ENCODE data around the gene ACAA2. TPM values are rescaled to one million over a fixed set of nuclear protein-coding genes. Genes with fewer than 3 reads are reported as not detected.
"Not testable (repeated sequence)": the region's sequence is repeated elsewhere in the genome, so short reads cannot be mapped to it uniquely, and the experiment has no call there.

ACAA2 gene
- total RNA-seq, 1 donor from 2014 or later: 21.3 TPM

GRCh38 chr18:49812286-49813068 lies 856 bp downstream of the ACAA2 start:
- no peak for DNase-seq (ENCODE audit: low spot score)

GRCh38 chr18:49811151-49811938 lies 2.0 kb downstream of the ACAA2 start:
- no peak for DNase-seq (ENCODE audit: low spot score)

DNA sequence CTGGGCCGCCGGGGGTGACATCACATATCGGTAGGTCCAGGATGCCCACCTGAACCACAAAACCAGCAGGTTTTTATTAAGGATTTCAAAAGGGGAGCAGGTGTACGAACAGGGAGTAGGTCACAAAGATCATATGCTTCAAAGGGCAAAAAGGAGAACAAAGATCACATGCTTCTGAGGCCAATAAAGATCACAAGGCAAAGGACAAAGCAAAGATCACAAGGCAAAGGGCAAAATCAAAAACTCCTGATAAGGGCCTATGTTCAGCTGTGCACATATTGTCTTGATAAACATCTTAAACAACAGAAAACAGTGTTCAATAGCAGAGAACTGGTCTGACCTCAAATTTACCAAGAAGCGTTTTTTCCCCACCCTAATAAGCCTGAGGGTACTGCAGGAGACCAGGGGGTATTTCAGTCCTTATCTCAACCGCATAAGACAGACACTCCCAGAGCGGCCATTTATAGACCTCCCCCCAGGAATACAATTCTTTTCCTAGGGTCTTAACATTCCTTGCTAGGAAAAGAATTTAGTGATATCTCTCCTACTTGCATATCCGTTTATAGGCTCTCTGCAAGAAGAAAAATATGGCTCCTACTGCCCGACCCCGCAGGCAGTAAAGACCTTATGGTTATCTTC lies 4.7 kb downstream of the ACAA2 start:
- DNase-seq (ENCODE audit: low spot score): not testable (repeated sequence)

DNA sequence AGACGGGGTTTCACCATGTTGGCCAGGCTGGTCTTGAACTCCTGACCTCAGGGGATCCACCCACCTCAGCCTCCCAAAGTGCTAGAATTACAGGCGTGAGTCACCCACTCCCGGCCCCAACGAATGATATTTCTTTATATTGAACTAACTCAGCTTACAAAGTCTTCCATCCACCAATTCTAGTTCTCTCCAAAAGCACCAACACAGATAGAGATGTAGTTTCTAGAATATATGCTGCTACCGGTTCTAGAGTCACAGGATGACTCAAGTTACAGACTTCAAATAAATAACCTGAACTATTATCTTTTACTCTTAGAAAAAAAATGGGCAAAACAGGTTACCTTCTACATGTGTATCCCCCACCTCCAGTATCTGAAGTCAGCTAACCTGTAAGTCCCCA lies 9.2 kb downstream of the ACAA2 start:
- DNase-seq (ENCODE audit: low spot score): no peak

DNA sequence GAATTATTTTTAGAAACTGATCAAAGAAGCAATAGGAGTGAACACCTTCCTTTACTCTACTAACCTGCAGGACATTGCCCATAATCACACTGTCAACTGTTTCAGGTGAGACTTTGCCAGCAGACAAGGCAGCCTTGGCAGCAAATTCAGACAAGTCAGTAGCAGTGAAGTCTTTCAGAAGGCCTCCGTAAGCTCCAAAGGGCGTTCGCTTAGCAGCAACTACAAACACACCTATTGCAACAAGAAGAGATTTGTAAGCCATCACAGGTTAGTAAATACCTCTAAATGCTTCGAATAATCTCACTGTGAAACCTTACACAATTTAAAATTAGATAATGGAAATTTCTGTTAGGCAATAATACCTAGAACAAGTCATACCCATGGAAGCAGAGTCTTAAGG lies 10.7 kb downstream of the ACAA2 start:
- no peak for DNase-seq (ENCODE audit: low spot score)

DNA sequence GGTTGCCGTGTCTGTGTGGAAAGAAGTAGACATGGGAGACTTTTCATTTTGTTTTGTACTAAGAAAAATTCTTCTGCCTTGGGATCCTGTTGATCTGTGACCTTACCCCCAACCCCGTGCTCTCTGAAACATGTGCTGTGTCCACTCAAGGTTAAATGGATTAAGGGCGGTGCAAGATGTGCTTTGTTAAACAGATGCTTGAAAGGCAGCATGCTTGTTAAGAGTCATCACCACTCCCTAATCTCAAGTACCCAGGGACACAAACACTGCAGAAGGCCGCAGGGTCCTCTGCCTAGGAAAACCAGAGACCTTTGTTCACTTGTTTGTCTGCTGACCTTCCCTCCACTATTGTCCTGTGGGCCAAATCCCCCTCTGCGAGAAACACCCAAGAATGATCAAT lies 12.8 kb downstream of the ACAA2 start:
- not testable (repeated sequence) for DNase-seq (ENCODE audit: low spot score)

DNA sequence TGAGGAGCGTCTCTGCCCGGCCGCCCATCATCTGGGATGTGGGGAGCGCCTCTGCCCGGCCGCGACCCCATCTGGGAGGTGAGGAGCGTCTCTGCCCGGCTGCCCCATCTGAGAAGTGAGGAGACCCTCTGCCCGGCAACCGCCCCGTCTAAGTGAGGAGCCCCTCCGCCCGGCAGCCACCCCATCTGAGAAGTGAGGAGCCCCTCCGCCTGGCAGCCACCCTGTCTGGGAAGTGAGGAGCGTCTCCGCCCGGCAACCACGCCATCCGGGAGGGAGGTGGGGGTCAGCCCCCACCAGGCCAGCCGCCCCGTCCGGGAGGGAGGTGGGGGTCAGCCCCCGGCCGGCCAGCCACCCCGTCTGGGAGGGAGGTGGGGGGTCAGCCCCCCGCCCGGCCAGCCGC lies 13.5 kb downstream of the ACAA2 start:
- not testable (repeated sequence) for DNase-seq (ENCODE audit: low spot score)

DNA sequence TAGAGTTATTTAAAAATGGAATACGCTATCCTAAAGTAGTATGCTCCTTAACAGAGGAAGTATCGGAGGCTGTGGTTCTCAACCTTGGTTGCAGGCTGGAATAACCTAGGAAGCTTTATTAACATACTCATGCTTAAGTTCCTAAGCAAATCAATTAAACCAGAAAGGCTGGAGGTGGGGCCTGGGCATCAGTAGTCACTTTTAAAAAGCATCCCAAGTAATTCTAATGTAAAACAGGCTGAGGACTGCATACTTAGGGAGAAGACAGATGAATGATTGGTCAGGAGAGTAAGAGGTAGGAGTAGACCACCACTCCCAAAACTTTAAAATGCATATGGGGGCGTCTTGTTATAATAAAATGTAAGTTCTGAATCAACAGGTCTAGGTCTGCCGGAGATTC lies 15.3 kb downstream of the ACAA2 start:
- no peak for DNase-seq (ENCODE audit: low spot score)

DNA sequence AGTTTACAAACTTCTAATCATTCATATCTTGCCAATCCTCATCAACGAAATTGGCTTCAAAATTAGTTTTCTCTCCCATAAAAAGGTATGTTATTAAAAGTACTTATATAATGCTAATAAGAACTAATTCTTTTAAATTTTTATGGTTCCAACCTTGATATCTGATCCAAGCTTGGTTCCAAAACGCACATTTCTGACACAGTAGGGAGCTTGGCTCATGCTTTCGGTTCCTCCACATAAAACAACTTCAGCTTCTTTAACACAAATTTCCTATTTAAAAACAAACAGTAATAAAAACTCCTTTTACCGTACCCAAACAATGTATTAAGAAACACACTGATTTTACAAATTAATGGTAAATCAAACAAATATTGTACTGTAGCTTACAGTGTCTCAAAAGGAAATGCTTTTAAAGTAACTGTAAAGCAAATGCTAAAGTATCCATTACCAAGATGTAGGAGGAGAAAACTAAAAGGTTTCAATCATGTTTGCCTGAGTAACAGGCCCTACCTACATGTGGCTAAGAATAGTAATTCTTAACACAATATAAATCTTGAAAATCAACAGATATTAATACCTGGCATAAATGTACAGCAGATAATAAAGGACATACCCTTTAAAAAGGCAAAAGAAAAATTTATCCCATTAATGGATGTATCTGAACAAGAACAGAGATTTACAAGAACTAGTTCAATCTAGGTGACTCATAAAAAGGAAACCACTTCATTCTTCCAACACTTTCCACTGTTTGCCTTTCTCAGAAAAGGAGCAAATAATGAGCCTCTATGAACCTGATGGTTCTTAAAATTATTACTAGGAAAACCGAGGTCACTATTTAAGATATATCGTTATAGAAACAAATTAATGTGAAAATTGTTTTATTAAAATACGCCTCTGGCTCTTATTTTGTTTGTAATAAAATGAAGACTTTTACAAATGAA lies 17.5 kb downstream of the ACAA2 start:
- DNase-seq (ENCODE audit: low spot score): no peak

DNA sequence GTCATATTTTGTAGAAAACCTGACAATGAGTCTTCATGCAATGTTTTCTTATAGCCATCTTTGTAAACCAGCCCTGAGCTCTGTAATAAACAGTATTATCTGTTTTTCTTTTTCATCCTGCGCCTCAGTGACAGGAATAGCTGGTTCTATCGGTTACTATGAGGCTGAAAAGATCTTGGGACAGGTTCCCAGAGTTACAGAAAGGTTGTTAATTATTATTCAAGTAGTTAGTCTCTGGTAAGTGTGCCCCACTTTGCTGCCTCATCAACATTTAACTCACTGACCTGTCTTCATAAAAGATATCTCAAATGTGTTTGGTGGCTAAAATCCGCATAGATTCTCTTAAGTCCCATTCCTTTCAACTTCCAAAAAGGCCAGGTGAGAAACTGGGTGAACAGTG lies 18.6 kb downstream of the ACAA2 start:
- no peak for DNase-seq (ENCODE audit: low spot score)

DNA sequence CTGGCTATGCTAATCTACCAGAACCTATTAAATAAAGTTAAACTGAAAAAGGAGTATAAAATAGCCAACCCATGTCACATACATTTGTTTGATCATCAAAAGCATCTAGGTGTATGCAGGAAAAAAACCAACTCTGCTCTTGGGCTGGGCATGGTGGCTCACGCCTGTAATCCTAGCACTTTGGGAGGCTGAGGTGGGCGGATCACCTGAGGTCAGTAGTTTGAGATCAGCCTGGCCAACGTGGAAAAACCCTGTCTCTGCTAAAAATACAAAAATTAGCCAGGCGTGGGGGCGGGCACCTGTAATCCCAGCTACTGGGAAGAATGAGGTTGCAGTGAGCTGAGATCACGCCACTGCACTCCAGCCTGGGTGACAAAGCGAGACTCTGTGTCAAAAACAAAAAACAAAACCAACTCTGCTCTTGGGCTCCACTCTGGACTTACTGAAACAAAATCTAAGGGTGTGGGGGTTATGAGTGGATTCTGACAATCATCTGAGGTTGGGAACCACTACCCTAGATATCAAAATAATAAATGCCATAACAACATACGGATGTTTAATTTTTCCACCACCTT lies 23.7 kb downstream of the ACAA2 start:
- DNase-seq (ENCODE audit: low spot score): not testable (repeated sequence)

DNA sequence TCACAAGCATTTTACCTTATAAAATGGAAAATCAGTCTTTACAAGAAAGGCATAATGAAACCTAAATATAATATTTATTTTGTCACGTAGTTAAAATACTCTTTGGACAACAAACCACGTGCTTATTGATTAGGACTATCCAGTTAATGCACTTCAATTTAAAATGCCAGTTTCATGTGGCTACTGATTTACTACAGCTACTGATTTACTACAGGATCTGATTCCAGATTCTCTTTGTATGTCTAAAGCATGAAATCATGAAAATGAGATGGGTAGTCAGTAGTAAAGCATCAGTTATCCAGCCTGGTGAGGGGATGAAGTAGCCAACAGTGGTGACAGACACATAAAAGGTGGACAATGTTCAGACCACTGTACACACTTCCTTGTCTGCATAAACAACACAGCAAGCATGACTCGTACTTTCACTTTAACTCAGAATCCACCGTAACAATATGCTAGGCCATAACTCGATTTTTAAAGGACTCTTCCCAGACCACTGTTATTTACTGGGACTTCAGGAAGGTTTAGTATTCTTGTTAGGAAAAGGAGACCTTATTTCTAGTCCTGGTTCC lies 24.9 kb downstream of the ACAA2 start:
- no peak for DNase-seq (ENCODE audit: low spot score)

- no peak for DNase-seq (ENCODE audit: low spot score)
These were observed 27.2 kb downstream of the ACAA2 start for GRCh38 chr18:49786019-49786720.

GRCh38 chr18:49784427-49785185 lies 28.7 kb downstream of the ACAA2 start:
- no peak for DNase-seq (ENCODE audit: low spot score)

DNA sequence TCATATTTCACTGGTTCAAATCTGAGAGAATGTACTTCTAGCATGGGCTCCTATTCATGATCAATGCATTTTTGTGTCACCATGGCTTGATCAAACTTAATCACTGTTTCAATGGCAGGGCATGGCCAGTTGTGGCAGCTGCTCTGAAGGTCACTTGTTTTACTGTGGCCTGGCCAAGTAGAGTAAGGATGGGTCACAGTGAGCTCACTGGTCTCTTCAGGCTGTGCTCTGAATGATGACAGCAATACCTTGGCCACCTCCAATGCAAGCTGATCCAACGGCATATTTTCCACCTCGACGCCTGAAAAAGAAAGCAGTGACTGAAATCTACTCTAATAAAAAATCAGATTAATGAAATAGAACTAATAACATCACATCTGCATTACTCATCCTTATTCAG lies 29.7 kb downstream of the ACAA2 start:
- DNase-seq (ENCODE audit: low spot score): not testable (repeated sequence)

DNA sequence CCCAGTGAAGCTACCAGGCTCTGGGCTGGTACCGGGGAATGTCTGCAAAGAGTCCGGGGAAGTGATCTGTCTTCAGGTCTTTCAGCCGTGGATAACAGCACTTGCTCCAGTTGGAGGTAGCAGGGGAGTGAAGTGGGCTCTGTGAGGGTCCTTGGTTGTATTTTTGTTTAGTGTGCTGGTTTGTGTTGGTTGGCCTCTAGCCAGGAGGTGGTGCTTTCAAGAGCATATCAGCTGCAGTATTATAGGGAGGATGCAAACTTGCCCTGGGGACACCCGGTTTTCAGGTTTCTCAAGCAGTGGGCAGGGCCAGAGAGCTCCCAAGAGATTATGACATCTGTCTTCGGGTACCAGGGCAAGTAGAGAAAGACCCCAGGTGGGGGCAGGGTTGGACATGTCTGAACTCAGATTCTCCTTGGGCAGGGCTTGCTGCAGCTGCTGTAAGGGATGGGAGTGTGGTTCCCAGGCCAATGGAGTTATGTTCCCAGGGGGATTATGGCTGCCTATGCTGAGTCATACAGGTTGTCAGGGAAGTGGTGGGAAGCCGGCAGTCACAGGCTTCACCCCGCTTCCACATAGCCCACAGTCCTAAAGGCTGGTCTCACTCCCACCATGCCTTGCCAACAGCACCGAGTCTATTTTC lies 34.4 kb downstream of the ACAA2 start:
- DNase-seq (ENCODE audit: low spot score): no peak

GRCh38 chr18:49769047-49769728 lies 44.1 kb downstream of the ACAA2 start:
- no peak for DNase-seq (ENCODE audit: low spot score)

GRCh38 chr18:49768051-49768391 lies 45.3 kb downstream of the ACAA2 start:
- peak; percentile 70 for DNase-seq (ENCODE audit: low spot score)
